ENCODE measurements around the gene MTG2.

MTG2 gene, protein sequence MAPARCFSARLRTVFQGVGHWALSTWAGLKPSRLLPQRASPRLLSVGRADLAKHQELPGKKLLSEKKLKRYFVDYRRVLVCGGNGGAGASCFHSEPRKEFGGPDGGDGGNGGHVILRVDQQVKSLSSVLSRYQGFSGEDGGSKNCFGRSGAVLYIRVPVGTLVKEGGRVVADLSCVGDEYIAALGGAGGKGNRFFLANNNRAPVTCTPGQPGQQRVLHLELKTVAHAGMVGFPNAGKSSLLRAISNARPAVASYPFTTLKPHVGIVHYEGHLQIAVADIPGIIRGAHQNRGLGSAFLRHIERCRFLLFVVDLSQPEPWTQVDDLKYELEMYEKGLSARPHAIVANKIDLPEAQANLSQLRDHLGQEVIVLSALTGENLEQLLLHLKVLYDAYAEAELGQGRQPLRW

GRCh38 chr20:62182469-62183425, at the start of gene MTG2:
MTG2 (plus strand) TSS chr20:62183028; CDS start chr20:62193421, 10,393 bp downstream.
- peak; percentile 90 to 92 (median 90) for DNase-seq (ENCODE audit: low read depth in 3 of 3)

GRCh38 chr20:62133051-62133845, 49.6 kb upstream of the MTG2 start:
- no peak for DNase-seq (ENCODE audit: low read depth in 3 of 3)

DNA sequence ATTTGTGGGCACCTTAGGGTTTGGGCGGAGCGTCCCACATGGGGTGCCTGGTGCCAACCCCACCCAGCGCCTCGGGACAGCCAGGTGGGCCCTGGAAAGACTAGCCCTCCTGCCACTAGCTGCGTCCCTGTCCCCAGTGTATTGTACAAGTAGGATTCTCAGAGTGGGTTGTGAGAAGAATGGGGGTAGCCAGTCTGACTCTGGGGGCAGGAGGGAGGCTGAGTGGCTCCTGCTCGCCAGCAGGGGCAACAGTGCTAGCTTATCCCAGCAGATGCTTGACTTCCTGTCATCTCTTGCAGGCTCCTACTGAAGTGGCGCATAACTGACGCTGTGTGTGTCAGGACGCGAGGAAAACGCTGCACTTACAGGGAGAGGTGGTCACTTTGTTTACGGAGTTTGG, 49.0 kb upstream of the MTG2 start:
- DNase-seq (ENCODE audit: low read depth in 3 of 3): no peak

DNA sequence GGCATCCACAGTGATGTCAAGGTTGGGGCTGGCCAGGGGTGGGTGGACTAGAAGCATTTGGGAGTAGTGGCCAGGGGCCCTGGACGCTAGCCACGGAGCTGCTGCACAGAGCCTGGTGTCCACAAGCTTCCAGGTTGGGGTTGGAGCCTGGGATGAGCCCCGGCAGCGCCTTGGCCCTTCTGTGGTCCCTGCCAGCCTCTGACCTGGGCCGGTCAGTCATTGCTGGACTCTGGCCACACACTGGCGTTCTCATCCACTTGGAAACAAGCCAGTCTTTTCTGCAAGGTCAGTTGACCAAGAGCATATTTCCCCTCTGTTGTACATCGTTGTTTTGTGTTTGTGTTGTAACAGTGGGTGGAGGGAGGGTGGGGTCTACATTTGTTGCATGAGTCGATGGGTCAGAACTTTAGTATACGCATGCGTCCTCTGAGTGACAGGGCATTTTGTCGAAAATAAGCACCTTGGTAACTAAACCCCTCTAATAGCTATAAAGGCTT, 48.0 kb upstream of the MTG2 start:
- no peak for DNase-seq (ENCODE audit: low read depth in 3 of 3)

- no peak for DNase-seq (ENCODE audit: low read depth in 3 of 3)
Measured at GRCh38 chr20:62135573-62136266, 47.1 kb upstream of the MTG2 start.

GRCh38 chr20:62136283-62137091, 46.3 kb upstream of the MTG2 start:
- DNase-seq (ENCODE audit: low read depth in 3 of 3): peak in 1 of 3 donors; percentile 23

DNA sequence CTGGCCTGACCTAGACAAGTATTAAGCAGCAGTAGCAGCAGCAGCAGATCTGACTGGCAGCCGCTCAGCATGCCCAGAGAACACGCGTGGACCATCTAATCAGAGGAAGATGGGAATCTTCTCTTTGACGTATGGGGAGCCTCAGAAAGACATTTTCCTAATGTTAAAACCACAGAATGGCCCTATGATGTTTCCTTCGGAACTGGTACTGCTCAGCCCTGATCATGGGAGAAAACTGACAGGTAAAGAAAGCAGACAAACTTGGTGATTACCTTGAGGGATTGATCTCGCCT, 45.8 kb upstream of the MTG2 start:
- no peak for DNase-seq (ENCODE audit: low read depth in 3 of 3)

DNA sequence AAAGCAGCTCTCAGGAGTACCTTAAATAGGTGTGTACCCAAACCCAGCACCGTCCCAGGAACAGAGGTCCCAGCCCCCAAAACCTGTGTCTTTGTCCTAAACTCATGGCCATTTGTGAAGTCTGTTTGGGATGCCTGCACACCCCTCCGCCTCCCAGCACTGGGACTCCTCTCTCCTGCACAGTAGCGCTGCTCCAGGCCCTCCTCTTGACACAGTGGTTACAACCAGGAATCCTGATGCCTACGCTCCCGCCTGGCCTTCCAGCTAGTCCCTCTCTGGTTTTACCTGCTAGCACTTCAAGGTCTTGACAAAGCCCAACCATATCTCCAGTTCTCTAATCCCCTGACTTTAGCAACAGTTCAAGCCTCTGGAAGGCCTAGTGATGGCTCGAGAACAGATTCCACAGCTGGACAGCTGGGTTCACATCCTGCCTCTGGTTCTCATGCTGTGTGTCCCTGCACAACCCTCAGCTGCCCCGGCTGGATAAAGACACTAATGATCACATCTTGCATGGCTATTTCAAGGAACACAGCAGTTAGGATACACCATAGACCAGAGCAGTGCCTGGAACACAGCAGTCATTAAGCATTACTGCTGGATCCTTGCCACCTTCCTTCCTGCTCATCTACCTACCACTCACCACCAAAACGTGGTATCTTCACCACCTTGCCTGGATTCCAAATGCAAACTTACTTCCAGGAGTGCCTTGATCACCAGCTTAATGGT, 45.2 kb upstream of the MTG2 start:
- no peak for DNase-seq (ENCODE audit: low read depth in 3 of 3)

- DNase-seq (ENCODE audit: low read depth in 3 of 3): no peak
Measured at GRCh38 chr20:62138204-62138543, 44.7 kb upstream of the MTG2 start.

GRCh38 chr20:62138912-62139311, 43.9 kb upstream of the MTG2 start:
- DNase-seq (ENCODE audit: low read depth in 3 of 3): no peak

DNA sequence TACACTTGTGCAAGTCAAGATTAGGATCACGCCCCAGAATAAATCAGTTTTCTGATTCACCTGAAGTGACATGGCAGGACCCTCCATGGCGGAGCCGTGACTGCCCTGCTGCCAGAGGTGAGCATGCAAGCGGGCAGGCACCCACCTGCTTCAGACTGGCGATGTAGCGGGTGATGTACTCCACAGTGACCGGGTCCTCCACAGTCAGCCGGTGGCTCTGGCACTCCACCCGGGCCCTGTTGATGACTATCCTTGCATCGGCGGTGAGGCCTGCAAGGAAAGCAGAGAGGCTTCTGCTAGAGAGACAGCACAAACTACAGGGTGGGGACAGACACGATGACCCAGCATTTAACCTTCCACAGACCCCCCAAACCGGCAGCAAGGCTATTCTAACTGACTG, 43.2 kb upstream of the MTG2 start:
- no peak for DNase-seq (ENCODE audit: low read depth in 3 of 3)

DNA sequence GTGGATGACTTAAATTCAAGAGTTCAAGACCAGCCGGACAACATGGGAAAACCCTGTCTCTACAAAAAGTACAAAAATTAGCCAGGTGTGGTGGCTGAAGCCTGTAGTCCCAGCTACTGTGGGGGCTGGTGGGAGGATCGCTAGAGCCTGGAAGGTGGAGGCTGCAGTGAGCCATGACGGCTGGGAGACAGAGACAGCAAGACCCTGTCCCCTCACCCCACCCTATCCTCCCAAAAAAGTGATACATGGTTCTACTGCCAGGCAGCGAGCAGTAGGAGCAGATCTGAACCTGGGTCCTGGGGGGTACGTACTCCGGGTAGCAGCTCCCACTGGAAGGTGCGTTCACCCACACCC, 41.8 kb upstream of the MTG2 start:
- DNase-seq (ENCODE audit: low read depth in 3 of 3): no peak

- no peak for DNase-seq (ENCODE audit: low read depth in 3 of 3)
Measured at GRCh38 chr20:62141397-62142251, 41.2 kb upstream of the MTG2 start.

GRCh38 chr20:62142252-62143080, 40.4 kb upstream of the MTG2 start:
- no peak for DNase-seq (ENCODE audit: low read depth in 3 of 3)

DNA sequence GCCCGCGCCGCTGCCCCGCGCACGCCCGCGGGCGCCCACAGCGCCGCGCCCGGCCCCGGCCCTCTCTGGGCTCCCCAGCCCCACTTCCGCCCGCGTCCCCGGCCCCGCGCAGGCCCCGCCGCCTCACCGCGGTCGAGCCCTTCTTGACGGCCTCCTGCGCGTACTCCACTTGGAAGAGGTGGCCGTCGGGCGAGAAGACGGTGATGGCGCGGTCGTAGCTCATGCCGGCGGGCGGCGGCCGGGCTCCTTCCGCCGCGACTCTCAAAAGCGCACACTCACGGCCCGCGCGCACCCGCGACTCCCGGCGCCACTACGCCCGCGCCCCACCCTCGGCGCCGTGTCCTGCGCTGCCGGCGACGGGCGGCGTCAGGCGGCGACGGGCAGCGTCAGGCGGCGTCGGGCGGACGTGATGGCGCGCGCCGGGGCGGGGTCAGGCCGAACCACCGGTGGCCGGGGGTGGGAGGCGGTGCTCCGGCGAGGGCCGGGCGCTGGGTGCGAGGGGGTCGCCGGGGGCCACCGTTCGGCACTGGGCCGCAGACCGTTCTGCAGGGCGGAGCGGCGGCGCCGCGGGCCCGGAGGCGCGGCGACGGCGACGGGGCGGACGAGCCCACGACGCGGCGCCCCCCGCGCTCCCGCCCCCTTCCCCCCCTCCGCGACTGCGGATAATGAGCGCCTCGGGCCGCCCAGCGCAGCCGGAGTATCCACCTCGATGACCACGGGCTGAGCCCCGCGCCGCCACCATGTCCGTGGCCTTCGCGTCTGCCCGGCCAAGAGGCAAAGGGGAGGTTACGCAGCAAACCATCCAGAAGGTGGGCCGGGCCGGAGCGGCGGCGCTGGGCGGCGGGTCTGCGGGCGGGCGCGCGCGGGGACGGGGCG, 39.5 kb upstream of the MTG2 start, which contains the start of the genes PSMA7 and SS18L1:
TSS of gene PSMA7 (minus strand) at position 314 of the 876 bp plus-strand sequence. CDS start at position 223, 91 bp downstream.
TSS of gene SS18L1 (plus strand) at position 689 of the 876 bp plus-strand sequence. CDS start at position 741, 52 bp downstream.
- DNase-seq (ENCODE audit: low read depth in 3 of 3): peak; percentile 73 to 78 (median 76)

DNA sequence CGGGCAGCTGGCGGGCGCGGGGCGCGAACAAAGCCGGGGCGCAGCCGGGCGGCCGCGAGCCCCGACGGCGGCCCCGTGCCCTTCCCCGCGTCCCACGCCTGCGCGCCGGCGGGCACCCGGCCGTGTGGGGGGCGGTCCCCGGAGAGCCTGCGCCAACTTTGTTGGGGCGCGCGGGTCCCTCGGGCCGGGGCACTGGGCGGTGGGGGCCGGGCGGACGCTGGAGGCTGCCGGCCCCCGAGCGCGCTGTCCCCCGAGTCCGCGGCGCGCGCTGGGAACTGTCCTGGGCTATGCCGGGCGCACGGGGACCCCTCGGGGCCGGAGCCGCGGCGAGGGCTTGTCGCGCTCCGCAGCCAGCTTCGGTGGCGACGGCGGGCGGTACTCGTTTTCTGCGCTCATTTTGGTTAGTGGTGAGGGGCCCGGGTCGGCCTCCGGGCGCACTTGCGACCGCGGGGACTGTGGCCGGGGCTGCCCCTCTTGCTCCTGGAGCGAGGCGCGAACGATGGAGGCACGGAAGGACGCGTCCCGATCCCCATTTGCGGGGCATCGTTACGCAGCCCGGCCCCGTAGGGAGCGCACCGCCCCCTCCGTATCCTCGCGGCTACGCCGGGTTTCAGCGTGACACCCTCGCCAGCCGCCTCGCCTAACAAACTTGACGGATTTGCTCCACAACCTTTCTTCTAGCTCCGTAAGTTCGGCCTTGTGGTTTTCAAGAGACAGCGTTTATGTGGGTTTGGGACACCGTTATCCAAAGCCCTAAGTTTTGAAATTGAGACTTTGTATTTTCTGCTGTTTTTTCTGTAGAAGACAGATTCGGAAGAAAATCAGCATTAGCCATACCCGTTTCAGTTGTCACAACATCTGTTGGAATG, 38.6 kb upstream of the MTG2 start:
- peak in 1 of 3 donors; percentile 34 for DNase-seq (ENCODE audit: low read depth in 3 of 3)

All from stimulated activated CD4-positive, alpha-beta T cell treated with anti-CD3 and anti-CD28 coated beads, TNF-alpha, amount 100 ng/mL, for 48 hours (primary cell).